K562 (cell line): ENCODE data around the gene CD300H. TPM values are rescaled to one million over a fixed set of nuclear protein-coding genes. Genes with fewer than 3 reads are reported as not detected.

Experiments
- ATAC-seq: fragments of 200-7000 bp; cut with Tn5 transposase; 3 replicates; pipeline ENCODE4 v1.9.1; 2020; ENCODE audit warnings: moderate library complexity
- BruUV-seq: library from RNA; stranded (reverse); fragments of 400-500 nt; replicated peaks from 2 replicates; lab custom pipeline; 2021; lab: Mats Ljungman, UMichigan
- CTCF ChIA-PET: fragments of 300-600 bp; formaldehyde crosslinking; extraction: SDS; loops from one replicate; lab custom pipeline; 2021; ENCODE audit warnings: low intra/inter-chr PET ratio; lab: Yijun Ruan, JAX
- POLR2A ChIA-PET: fragments of 300-600, 350-650 bp; sonication (Branson Sonifier 250); formaldehyde crosslinking; extraction: SDS; loops from one replicate; lab custom pipeline; 2021; ENCODE audit warnings: antibody characterized with exemption, inconsistent platforms; lab: Yijun Ruan, JAX
- DNase-seq, 4 experiments: peaks; one replicate each; pipeline versions ENCODE4 v3.0.0 to v3.0.0-alpha.2; 2011 to 2018; ENCODE audit warnings: low spot score in 3 of 4, mixed read lengths in 3 of 4; ENCODE audit errors: extremely low read depth in 1 of 4
- FAIRE-seq: peaks from 2 replicates; lab custom pipeline; 2011; peaks lifted over from hg19 to GRCh38; lab: Jason Lieb, UNC
- H2AFZ ChIP-seq: 2 replicates; pipeline ENCODE4 v1.6.0; 2011; ENCODE audit warnings: low read depth, low read length, control low read depth, inconsistent platforms
- H3K27ac ChIP-seq: fragments of 200-600 bp; 3 replicates; pipeline ENCODE4 v1.8.0; 2011; ENCODE audit warnings: low read depth, mild to moderate bottlenecking, control low read depth, inconsistent platforms, low read length, moderate library complexity, mixed read lengths; ENCODE audit errors: extremely low read depth
- H3K27me3 ChIP-seq, 2 experiments: fragments of 300-600 bp in 1 of 2; 2 replicates in 1 of 2; 3 replicates in 1 of 2; pipeline versions ENCODE4 v1.6.0 to v1.8.0; 2011; ENCODE audit warnings: inconsistent platforms in 2 of 2, low read length in 2 of 2, mild to moderate bottlenecking in 1 of 2, mixed read lengths in 1 of 2, moderate library complexity in 1 of 2; ENCODE audit not compliant: control insufficient read depth in 2 of 2, insufficient read depth in 2 of 2
- H3K36me3 ChIP-seq: fragments of 300-600 bp; 3 replicates; pipeline ENCODE4 v1.8.0; 2011; ENCODE audit warnings: mild to moderate bottlenecking, low read length, inconsistent platforms; ENCODE audit not compliant: control insufficient read depth, insufficient read depth
- H3K4me1 ChIP-seq, 2 experiments: fragments of 200-600 bp in 1 of 2; replicated peaks in 1 of 2; 2 replicates in 1 of 2; 3 replicates in 1 of 2; pipeline versions ENCODE4 v1.5.1 to v1.8.0; 2011; ENCODE audit warnings: inconsistent platforms in 2 of 2, low read length in 2 of 2, mild to moderate bottlenecking in 1 of 2, mixed read lengths in 1 of 2, moderate library complexity in 1 of 2; ENCODE audit not compliant: control insufficient read depth in 2 of 2, insufficient read depth in 2 of 2
- H3K4me2 ChIP-seq: 2 replicates; pipeline ENCODE4 v1.6.1; 2011; ENCODE audit warnings: low read length, control low read depth, inconsistent platforms, mixed read lengths; ENCODE audit not compliant: insufficient read depth
- H3K4me3 ChIP-seq: fragments of 200-600 bp; sonication (generic), shearing (Covaris generic); 2 replicates; pipeline ENCODE4 v1.5.1; 2016; ENCODE audit warnings: control low read depth, inconsistent platforms
- H3K79me2 ChIP-seq: fragments of 200-600 bp; 3 replicates; pipeline ENCODE4 v1.8.0; 2011; ENCODE audit warnings: low read length, inconsistent platforms; ENCODE audit not compliant: control insufficient read depth, insufficient read depth
- H3K9ac ChIP-seq, 2 experiments: 2 replicates each; pipeline versions ENCODE4 v1.6.0 to v1.6.1; 2011; ENCODE audit warnings: low read depth in 2 of 2, low read length in 2 of 2, control low read depth in 1 of 2, inconsistent platforms in 1 of 2, mild to moderate bottlenecking in 1 of 2, mixed read lengths in 1 of 2; ENCODE audit not compliant: insufficient read depth in 1 of 2
- H3K9me1 ChIP-seq: one replicate; pipeline ENCODE4 v1.6.0; 2011; ENCODE audit warnings: inconsistent platforms, mild to moderate bottlenecking, low read length, moderate library complexity; ENCODE audit not compliant: control insufficient read depth, insufficient read depth
- H3K9me3 ChIP-seq: replicated peaks from 2 replicates; pipeline ENCODE4 v1.5.1; 2011; ENCODE audit warnings: low read depth, low read length, inconsistent platforms; ENCODE audit not compliant: control insufficient read depth, insufficient read depth
- H4K20me1 ChIP-seq: replicated peaks from 2 replicates; pipeline ENCODE4 v1.6.1; 2011; ENCODE audit warnings: low read length, inconsistent platforms, mixed read lengths; ENCODE audit not compliant: control insufficient read depth, insufficient read depth
- E2F1 ChIP-seq: sonication (generic); formaldehyde crosslinking; IDR thresholded peaks from 2 replicates; pipeline ENCODE4 v1.8.1; 2023; ENCODE audit warnings: mild to moderate bottlenecking, missing genetic modification reagents, moderate library complexity
- GABPB1 ChIP-seq: sonication (generic); formaldehyde crosslinking; IDR thresholded peaks from 2 replicates; pipeline ENCODE4 v1.8.0; 2022; ENCODE audit warnings: mild to moderate bottlenecking, missing genetic modification reagents
- KDM5B ChIP-seq: fragments of 200-600 bp; sonication (generic); IDR thresholded peaks from 2 replicates; pipeline ENCODE4 v1.6.1; 2012; ENCODE audit warnings: low read depth, mild to moderate bottlenecking, moderate library complexity, low read length, control low read depth, inconsistent platforms; ENCODE audit not compliant: insufficient replicate concordance
- MBD1 ChIP-seq: fragments of 250-450 bp; sonication (Bioruptor Pico); IDR thresholded peaks from 2 replicates; pipeline ENCODE4 v1.8.0; 2022; ENCODE audit warnings: inconsistent platforms
- THRA ChIP-seq: fragments of 450-650 bp; IDR thresholded peaks from 2 replicates; pipeline ENCODE4 v1.6.1; 2017; ENCODE audit warnings: mild to moderate bottlenecking, moderate library complexity
- ZNF609 ChIP-seq: sonication (generic); formaldehyde crosslinking; IDR thresholded peaks from 2 replicates; pipeline ENCODE4 v1.8.1; 2023; ENCODE audit warnings: missing genetic modification reagents, mild to moderate bottlenecking, borderline replicate concordance
- ZNF644 ChIP-seq: fragments of 200-800 bp; sonication (Bioruptor generic); IDR thresholded peaks from 2 replicates; pipeline ENCODE4 v1.6.1; 2016; ENCODE audit warnings: low read depth, missing genetic modification characterization, missing compliant biosample characterization
- WGBS: fragments of 100-300 bp; shearing (Covaris generic); methylation state at CpG from one replicate; pipeline ENCODE4 v1.1.6; 2016; ENCODE audit warnings: low coverage, mixed read lengths; ENCODE audit not compliant: insufficient coverage; ENCODE audit errors: missing lambda C conversion rate; 5-methylcytosine and 5-hydroxymethylcytosine counted together
- in situ Hi-C: fragments of 300-500 bp; cut with MboI; formaldehyde crosslinking; loops from 4 replicates; pipeline ENCODE4 v1.15.0; 2018; ENCODE audit warnings: inconsistent platforms, mixed read lengths
- intact Hi-C: fragments of 100-400 bp; cut with micrococcal nuclease; formaldehyde crosslinking; loops from 2 replicates; pipeline ENCODE4 v1.14.2; 2022
- polyA plus RNA-seq, 8 experiments: library from polyadenylated mRNA; depleted of rRNA in 4 of 8; stranded (reverse) in 5 of 8; unstranded in 3 of 8; fragments of >200 nt; fragmentation: Nextera tagmentation in 2 of 8; fragmentation: Illumina TruSeq in 1 of 8; extraction: Ambion mirVana in 2 of 8; extraction: Trizol in 1 of 8; gene quantifications; 2 replicates each; pipeline versions ENCODE4 v1.2.1 to v1.2.3, GENCODE V29; 2011 to 2014; ENCODE audit warnings: inconsistent platforms in 1 of 8, missing spikeins in 1 of 8
- total RNA-seq, 7 experiments: library from RNA; depleted of rRNA in 6 of 7; stranded (reverse); fragments of >200 nt in 6 of 7; fragmentation: Illumina TruSeq in 2 of 7; extraction: Trizol in 2 of 7; gene quantifications; 2 replicates each; pipeline versions ENCODE4 v1.2.1 to v1.2.3, GENCODE V29; 2011 to 2021; ENCODE audit warnings: low replicate concordance in 1 of 7

The CD300H gene
- total and polyA plus RNA-seq, 9 of the 15 experiments (the other 6 are each of a cell fraction or from before 2014, with no cell fraction given), result not detected

DNA sequence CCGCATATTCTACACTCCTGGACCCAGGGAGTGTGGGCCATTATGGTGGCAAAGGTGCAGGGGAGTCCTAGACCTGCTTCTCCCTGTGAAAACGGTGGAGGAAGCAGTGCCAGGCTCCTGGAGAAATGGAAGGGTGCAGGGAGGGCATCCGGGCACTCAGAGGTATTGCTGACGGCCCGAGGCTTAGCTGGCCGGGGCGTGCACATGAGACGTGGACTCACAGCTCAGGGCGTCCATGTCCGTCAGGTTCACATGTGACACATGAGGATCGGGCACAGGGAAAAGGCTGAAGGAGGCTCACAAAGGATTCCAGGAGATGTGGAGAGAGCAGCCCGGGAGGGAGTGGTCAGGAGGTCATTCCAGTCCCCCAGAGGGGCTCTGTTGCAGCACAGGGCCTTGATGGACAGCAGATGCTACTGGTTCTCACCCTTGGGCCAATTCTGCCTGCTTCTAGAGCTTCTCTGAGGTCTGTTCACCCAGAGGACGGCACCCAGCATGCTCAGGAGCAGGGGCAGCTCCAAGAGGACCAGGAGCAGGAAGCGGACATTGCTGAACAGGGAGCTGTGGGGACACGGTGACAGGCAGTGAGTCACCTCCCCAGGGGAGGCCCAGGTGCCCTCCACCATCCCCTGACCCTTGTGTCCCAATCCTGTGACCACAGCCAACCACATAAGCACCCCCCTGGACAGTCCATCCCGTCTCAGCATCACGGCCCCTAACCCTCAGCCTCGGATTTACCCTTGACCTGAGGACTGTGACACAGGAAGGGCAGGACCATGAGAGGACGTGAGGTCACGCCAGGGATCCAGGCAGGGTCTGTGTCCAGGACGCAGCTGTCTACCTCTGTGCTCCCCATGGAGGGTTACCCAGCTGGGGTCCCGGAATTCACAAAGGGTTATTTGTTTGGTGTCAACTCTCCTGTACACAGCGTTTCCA, 25.9 kb downstream of the CD300H start:
- no peak for FAIRE-seq
- peaks cover 0 to 76% of the 10 kb centered on the region in 2 experiments; a peak in 3 of 5 replicates for H3K27me3 ChIP-seq
- no peak overlapping the region for H3K4me2 ChIP-seq
- no peak for DNase-seq
- H4K20me1 ChIP-seq, result no peaks in the 10 kb centered on the region; the same call in 1 of the 2 replicates
- no peaks in the 10 kb centered on the region for H3K36me3 ChIP-seq
- no peak overlapping the region for H3K9ac ChIP-seq
- ChIA-PET CTCF (no interaction called here), POLR2A (no interaction called here)
- no peaks in the 10 kb centered on the region for H3K9me1 ChIP-seq
- no TSS peak for BruUV-seq
- no peak for ATAC-seq
- intact Hi-C loops, result no loop called here
- no peaks in the 10 kb centered on the region for H3K79me2 ChIP-seq
- 1% methylated on average over 21 of the region's 23 CpGs for WGBS
- H3K9me3 ChIP-seq, result no peaks in the 10 kb centered on the region
- H3K27ac ChIP-seq, result no peak overlapping the region
- in situ Hi-C loops, result no loop called here
- H3K4me1 ChIP-seq, result no peaks in the 10 kb centered on the region; a peak in 1 of 5 replicates
- no peak overlapping the region for H2AFZ ChIP-seq
- H3K4me3 ChIP-seq, result no peak overlapping the region
- TF ChIP-seq KDM5B, result no peak
- no peak for TF ChIP-seq ZNF644
- TF ChIP-seq ZNF609 (CRISPR knock-in tag), result no peak
- TF ChIP-seq THRA, result no peak
- no peak for TF ChIP-seq E2F1 (CRISPR knock-in tag)
- no peak for TF ChIP-seq MBD1 (CRISPR knock-in tag)
- TF ChIP-seq GABPB1 (CRISPR knock-in tag), result no peak
